HEK293 (cell line): ENCODE data around the gene PABPN1.

ENCODE experiments used
- KLF9 ChIP-seq: fragments of 450-650 bp; formaldehyde crosslinking; IDR thresholded peaks from 2 replicates; pipeline ENCODE4 v1.5.1; 2016; ENCODE audit warnings: missing biosample characterization, missing genetic modification characterization, low read depth
- OVOL3 ChIP-seq: fragments of 450-650 bp; formaldehyde crosslinking; IDR thresholded peaks from 2 replicates; pipeline ENCODE4 v1.5.1; 2016; ENCODE audit warnings: missing biosample characterization, missing genetic modification characterization
- ZFP37 ChIP-seq: fragments of 450-650 bp; formaldehyde crosslinking; IDR thresholded peaks from 2 replicates; pipeline ENCODE4 v1.5.1; 2016; ENCODE audit warnings: missing biosample characterization, missing genetic modification characterization
- ZNF10 ChIP-seq: fragments of 450-650 bp; formaldehyde crosslinking; IDR thresholded peaks from 2 replicates; pipeline ENCODE4 v1.5.1; 2017; ENCODE audit warnings: missing biosample characterization, missing genetic modification characterization
- ZNF112 ChIP-seq: fragments of 450-650 bp; formaldehyde crosslinking; IDR thresholded peaks from 2 replicates; pipeline ENCODE4 v1.5.0; 2017; ENCODE audit warnings: missing biosample characterization, missing genetic modification characterization
- ZNF184 ChIP-seq: fragments of 450-650 bp; IDR thresholded peaks from 2 replicates; pipeline ENCODE4 v1.5.1; 2018; ENCODE audit warnings: missing biosample characterization, mild to moderate bottlenecking, missing genetic modification characterization
- ZNF19 ChIP-seq: fragments of 450-650 bp; formaldehyde crosslinking; IDR thresholded peaks from 2 replicates; pipeline ENCODE4; 2016; ENCODE audit warnings: missing biosample characterization, missing genetic modification characterization, low read depth
- ZNF239 ChIP-seq: fragments of 450-650 bp; formaldehyde crosslinking; IDR thresholded peaks from 2 replicates; pipeline ENCODE4 v1.5.1; 2016; ENCODE audit warnings: missing biosample characterization, missing genetic modification characterization
- ZNF302 ChIP-seq: fragments of 450-650 bp; formaldehyde crosslinking; IDR thresholded peaks from 2 replicates; pipeline ENCODE4 v1.5.1; 2016; ENCODE audit warnings: missing biosample characterization, missing genetic modification characterization, low read depth
- ZNF366 ChIP-seq: fragments of 450-650 bp; formaldehyde crosslinking; conservative IDR thresholded peaks from 2 replicates; pipeline ENCODE4 v1.5.1; 2016; ENCODE audit warnings: missing biosample characterization, missing genetic modification characterization
- ZNF48 ChIP-seq: fragments of 450-650 bp; formaldehyde crosslinking; IDR thresholded peaks from 2 replicates; pipeline ENCODE4 v1.5.1; 2016; ENCODE audit warnings: missing biosample characterization, missing genetic modification characterization
- ZNF621 ChIP-seq: fragments of 450-650 bp; formaldehyde crosslinking; IDR thresholded peaks from 2 replicates; pipeline ENCODE4 v1.5.1; 2017; ENCODE audit warnings: missing biosample characterization, missing genetic modification characterization
- ZNF76 ChIP-seq: fragments of 450-650 bp; formaldehyde crosslinking; IDR thresholded peaks from 2 replicates; pipeline ENCODE4; 2016; ENCODE audit warnings: low read depth, missing biosample characterization, missing genetic modification characterization, borderline replicate concordance
- ZNF792 ChIP-seq: fragments of 450-650 bp; formaldehyde crosslinking; IDR thresholded peaks from 2 replicates; pipeline ENCODE4 v1.5.1; 2016; ENCODE audit warnings: missing biosample characterization, missing genetic modification characterization
- ZNF837 ChIP-seq: fragments of 450-650 bp; formaldehyde crosslinking; IDR thresholded peaks from 2 replicates; pipeline ENCODE4 v1.5.1; 2016; ENCODE audit warnings: missing biosample characterization, missing genetic modification characterization
- ZXDB ChIP-seq: fragments of 450-650 bp; formaldehyde crosslinking; IDR thresholded peaks from 2 replicates; pipeline ENCODE4 v1.5.1; 2016; ENCODE audit warnings: missing biosample characterization, missing genetic modification characterization
- TF ChIP-seq, protein P1 (sequence below): fragments of 450-650 bp; formaldehyde crosslinking; IDR thresholded peaks from 2 replicates; pipeline ENCODE4 v1.5.1; 2016; ENCODE audit warnings: missing biosample characterization, missing genetic modification characterization, borderline replicate concordance
- TF ChIP-seq, protein P2 (sequence below): fragments of 450-650 bp; formaldehyde crosslinking; IDR thresholded peaks from 2 replicates; pipeline ENCODE4 v1.5.1; 2017; ENCODE audit warnings: missing biosample characterization, missing genetic modification characterization
- TF ChIP-seq, protein P3 (sequence below): fragments of 450-650 bp; formaldehyde crosslinking; IDR thresholded peaks from 2 replicates; pipeline ENCODE4 v1.5.1; 2016; ENCODE audit warnings: missing biosample characterization, missing genetic modification characterization
- TF ChIP-seq, protein P4 (sequence below): fragments of 450-650 bp; formaldehyde crosslinking; IDR thresholded peaks from 2 replicates; pipeline ENCODE4 v1.5.1; 2016; ENCODE audit warnings: missing biosample characterization, missing genetic modification characterization
- TF ChIP-seq, protein P5 (sequence below): fragments of 450-650 bp; formaldehyde crosslinking; IDR thresholded peaks from 2 replicates; pipeline ENCODE4 v1.5.1; 2016; ENCODE audit warnings: missing biosample characterization, missing genetic modification characterization
- TF ChIP-seq, protein P6 (sequence below): fragments of 450-650 bp; formaldehyde crosslinking; IDR thresholded peaks from 2 replicates; pipeline ENCODE4 v1.5.1; 2016; ENCODE audit warnings: missing biosample characterization, missing genetic modification characterization

PABPN1 gene

DNA sequence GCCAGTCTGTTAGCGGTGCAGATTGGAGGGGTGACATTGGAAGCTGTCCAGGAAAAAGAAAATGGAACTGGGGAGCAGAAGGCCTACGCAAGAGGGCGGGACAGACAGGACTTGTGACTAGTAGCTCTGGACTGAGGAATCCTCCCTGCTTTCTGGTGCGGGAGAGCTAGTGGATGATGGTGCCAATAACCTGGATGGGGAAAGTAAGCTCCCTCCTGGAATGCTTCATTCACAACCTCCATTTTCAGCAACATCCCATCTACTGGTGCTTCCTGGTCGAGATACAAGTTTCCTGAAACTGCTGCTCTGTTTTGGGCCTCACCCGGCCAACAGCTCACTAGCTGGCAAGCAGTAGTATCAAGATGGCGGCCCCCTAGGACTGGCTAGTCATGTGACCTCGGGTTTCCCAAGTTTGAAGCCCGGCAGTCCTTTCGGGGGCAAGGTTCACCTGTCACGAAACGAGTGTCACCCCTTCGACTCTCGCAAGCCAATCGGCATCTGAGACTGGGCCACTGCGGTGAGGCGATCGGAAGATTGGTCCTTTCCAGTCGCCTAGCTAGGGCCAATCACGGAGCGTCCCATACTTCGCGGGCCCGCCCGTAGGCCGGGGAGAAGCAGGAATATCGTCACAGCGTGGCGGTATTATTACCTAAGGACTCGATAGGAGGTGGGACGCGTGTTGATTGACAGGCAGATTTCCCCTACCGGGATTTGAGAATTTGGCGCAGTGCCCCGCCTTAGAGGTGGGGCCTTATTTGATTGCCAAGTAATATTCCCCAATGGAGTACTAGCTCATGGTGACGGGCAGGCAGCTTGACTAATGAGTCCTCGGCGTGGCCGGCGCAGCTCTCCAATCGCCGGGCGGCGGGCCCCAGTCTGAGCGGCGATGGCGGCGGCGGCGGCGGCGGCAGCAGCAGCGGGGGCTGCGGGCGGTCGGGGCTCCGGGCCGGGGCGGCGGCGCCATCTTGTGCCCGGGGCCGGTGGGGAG is at the start of gene PABPN1 (continued):
- TF ChIP-seq ZNF184 (tag by site-specific recombination) (peak; percentile 74), KLF9 (0 out of 2 replicates have a peak, but pooled peaks have one; percentile 12), ZNF76 (peak; percentile 92), ZFP37 (tag by site-specific recombination) (no peak), ZNF239 (tag by site-specific recombination) (no peak), ZNF112 (tag by site-specific recombination) (no peak), OVOL3 (tag by site-specific recombination) (no peak), ZNF302 (tag by site-specific recombination) (no peak), ZNF19 (tag by site-specific recombination) (no peak), ZXDB (tag by site-specific recombination) (peak; percentile 80; the same call in 1 of the 2 replicates), ZNF792 (tag by site-specific recombination) (no peak), ZNF621 (no peak), ZNF837 (tag by site-specific recombination) (no peak), ZNF48 (tag by site-specific recombination) (no peak), ZNF10 (no peak), ZNF366 (tag by site-specific recombination) (peak; percentile 42)
- TF ChIP-seq, protein P1, sequence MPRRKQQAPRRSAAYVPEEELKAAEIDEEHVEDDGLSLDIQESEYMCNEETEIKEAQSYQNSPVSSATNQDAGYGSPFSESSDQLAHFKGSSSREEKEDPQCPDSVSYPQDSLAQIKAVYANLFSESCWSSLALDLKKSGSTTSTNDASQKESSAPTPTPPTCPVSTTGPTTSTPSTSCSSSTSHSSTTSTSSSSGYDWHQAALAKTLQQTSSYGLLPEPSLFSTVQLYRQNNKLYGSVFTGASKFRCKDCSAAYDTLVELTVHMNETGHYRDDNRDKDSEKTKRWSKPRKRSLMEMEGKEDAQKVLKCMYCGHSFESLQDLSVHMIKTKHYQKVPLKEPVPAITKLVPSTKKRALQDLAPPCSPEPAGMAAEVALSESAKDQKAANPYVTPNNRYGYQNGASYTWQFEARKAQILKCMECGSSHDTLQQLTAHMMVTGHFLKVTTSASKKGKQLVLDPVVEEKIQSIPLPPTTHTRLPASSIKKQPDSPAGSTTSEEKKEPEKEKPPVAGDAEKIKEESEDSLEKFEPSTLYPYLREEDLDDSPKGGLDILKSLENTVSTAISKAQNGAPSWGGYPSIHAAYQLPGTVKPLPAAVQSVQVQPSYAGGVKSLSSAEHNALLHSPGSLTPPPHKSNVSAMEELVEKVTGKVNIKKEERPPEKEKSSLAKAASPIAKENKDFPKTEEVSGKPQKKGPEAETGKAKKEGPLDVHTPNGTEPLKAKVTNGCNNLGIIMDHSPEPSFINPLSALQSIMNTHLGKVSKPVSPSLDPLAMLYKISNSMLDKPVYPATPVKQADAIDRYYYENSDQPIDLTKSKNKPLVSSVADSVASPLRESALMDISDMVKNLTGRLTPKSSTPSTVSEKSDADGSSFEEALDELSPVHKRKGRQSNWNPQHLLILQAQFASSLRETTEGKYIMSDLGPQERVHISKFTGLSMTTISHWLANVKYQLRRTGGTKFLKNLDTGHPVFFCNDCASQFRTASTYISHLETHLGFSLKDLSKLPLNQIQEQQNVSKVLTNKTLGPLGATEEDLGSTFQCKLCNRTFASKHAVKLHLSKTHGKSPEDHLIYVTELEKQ = no peak
- TF ChIP-seq, protein P2, sequence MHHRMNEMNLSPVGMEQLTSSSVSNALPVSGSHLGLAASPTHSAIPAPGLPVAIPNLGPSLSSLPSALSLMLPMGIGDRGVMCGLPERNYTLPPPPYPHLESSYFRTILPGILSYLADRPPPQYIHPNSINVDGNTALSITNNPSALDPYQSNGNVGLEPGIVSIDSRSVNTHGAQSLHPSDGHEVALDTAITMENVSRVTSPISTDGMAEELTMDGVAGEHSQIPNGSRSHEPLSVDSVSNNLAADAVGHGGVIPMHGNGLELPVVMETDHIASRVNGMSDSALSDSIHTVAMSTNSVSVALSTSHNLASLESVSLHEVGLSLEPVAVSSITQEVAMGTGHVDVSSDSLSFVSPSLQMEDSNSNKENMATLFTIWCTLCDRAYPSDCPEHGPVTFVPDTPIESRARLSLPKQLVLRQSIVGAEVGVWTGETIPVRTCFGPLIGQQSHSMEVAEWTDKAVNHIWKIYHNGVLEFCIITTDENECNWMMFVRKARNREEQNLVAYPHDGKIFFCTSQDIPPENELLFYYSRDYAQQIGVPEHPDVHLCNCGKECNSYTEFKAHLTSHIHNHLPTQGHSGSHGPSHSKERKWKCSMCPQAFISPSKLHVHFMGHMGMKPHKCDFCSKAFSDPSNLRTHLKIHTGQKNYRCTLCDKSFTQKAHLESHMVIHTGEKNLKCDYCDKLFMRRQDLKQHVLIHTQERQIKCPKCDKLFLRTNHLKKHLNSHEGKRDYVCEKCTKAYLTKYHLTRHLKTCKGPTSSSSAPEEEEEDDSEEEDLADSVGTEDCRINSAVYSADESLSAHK (tag by site-specific recombination) = no peak
- TF ChIP-seq, protein P3, sequence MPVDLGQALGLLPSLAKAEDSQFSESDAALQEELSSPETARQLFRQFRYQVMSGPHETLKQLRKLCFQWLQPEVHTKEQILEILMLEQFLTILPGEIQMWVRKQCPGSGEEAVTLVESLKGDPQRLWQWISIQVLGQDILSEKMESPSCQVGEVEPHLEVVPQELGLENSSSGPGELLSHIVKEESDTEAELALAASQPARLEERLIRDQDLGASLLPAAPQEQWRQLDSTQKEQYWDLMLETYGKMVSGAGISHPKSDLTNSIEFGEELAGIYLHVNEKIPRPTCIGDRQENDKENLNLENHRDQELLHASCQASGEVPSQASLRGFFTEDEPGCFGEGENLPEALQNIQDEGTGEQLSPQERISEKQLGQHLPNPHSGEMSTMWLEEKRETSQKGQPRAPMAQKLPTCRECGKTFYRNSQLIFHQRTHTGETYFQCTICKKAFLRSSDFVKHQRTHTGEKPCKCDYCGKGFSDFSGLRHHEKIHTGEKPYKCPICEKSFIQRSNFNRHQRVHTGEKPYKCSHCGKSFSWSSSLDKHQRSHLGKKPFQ (tag by site-specific recombination) = no peak
- TF ChIP-seq, protein P4, sequence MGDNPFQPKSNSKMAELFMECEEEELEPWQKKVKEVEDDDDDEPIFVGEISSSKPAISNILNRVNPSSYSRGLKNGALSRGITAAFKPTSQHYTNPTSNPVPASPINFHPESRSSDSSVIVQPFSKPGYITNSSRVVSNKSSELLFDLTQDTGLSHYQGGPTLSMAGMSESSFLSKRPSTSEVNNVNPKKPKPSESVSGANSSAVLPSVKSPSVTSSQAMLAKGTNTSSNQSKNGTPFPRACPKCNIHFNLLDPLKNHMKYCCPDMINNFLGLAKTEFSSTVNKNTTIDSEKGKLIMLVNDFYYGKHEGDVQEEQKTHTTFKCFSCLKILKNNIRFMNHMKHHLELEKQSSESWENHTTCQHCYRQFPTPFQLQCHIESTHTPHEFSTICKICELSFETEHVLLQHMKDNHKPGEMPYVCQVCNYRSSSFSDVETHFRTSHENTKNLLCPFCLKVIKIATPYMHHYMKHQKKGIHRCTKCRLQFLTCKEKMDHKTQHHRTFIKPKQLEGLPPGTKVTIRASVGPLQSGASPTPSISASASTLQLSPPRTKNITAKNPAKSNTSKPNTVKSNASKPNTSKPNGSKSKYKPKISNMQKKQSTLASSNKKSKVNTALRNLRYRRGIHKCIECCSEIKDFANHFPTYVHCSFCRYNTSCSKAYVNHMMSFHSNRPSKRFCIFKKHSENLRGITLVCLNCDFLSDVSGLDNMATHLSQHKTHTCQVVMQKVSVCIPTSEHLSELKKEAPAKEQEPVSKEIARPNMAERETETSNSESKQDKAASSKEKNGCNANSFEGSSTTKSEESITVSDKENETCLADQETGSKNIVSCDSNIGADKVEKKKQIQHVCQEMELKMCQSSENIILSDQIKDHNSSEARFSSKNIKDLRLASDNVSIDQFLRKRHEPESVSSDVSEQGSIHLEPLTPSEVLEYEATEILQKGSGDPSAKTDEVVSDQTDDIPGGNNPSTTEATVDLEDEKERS (tag by site-specific recombination) = no peak
- TF ChIP-seq, protein P5, sequence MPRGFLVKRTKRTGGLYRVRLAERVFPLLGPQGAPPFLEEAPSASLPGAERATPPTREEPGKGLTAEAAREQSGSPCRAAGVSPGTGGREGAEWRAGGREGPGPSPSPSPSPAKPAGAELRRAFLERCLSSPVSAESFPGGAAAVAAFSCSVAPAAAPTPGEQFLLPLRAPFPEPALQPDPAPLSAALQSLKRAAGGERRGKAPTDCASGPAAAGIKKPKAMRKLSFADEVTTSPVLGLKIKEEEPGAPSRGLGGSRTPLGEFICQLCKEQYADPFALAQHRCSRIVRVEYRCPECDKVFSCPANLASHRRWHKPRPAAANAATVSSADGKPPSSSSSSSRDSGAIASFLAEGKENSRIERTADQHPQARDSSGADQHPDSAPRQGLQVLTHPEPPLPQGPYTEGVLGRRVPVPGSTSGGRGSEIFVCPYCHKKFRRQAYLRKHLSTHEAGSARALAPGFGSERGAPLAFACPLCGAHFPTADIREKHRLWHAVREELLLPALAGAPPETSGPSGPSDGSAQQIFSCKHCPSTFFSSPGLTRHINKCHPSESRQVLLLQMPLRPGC = no peak
- TF ChIP-seq, protein P6, sequence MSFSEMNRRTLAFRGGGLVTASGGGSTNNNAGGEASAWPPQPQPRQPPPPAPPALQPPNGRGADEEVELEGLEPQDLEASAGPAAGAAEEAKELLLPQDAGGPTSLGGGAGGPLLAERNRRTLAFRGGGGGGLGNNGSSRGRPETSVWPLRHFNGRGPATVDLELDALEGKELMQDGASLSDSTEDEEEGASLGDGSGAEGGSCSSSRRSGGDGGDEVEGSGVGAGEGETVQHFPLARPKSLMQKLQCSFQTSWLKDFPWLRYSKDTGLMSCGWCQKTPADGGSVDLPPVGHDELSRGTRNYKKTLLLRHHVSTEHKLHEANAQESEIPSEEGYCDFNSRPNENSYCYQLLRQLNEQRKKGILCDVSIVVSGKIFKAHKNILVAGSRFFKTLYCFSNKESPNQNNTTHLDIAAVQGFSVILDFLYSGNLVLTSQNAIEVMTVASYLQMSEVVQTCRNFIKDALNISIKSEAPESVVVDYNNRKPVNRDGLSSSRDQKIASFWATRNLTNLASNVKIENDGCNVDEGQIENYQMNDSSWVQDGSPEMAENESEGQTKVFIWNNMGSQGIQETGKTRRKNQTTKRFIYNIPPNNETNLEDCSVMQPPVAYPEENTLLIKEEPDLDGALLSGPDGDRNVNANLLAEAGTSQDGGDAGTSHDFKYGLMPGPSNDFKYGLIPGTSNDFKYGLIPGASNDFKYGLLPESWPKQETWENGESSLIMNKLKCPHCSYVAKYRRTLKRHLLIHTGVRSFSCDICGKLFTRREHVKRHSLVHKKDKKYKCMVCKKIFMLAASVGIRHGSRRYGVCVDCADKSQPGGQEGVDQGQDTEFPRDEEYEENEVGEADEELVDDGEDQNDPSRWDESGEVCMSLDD (tag by site-specific recombination) = peak; percentile 95
